Stimulated activated CD4-positive, alpha-beta T cell treated with anti-CD3 and anti-CD28 coated beads, Interleukin-12 subunit alpha, Interleukin-12 subunit beta, amount 100 ng/mL, for 4 hours (primary cell): Measurements from ENCODE around the gene IL9.

Source experiments
- DNase-seq: peaks from one replicate; pipeline ENCODE4 v3.0.0-alpha.2; 2020

Gene IL9

GRCh38 chr5:135890867-135891266, 4.8 kb downstream of the IL9 start:
- DNase-seq: no peak

GRCh38 chr5:135890296-135890695, 5.3 kb downstream of the IL9 start:
- DNase-seq: no peak

- DNase-seq: no peak
These were observed 7.6 kb downstream of the IL9 start for GRCh38 chr5:135887881-135888614.

GRCh38 chr5:135887447-135887864, 8.2 kb downstream of the IL9 start:
- DNase-seq: peak; percentile 46

GRCh38 chr5:135886136-135886535, 9.5 kb downstream of the IL9 start:
- no peak for DNase-seq

- DNase-seq: no peak
These were observed 10.6 kb downstream of the IL9 start for GRCh38 chr5:135885031-135885430.

GRCh38 chr5:135883441-135883840, 12.2 kb downstream of the IL9 start:
- DNase-seq: no peak

GRCh38 chr5:135883026-135883425, 12.6 kb downstream of the IL9 start:
- no peak for DNase-seq

- no peak for DNase-seq
These were observed 13.8 kb downstream of the IL9 start for GRCh38 chr5:135881819-135882218.

GRCh38 chr5:135881244-135881643, 14.4 kb downstream of the IL9 start:
- DNase-seq: no peak

GRCh38 chr5:135880801-135881200, 14.8 kb downstream of the IL9 start:
- DNase-seq: no peak

GRCh38 chr5:135880278-135880677, 15.4 kb downstream of the IL9 start:
- DNase-seq: no peak

- no peak for DNase-seq
These were observed 16.1 kb downstream of the IL9 start for GRCh38 chr5:135879591-135879990.

GRCh38 chr5:135878156-135878620, 17.5 kb downstream of the IL9 start:
- no peak for DNase-seq

GRCh38 chr5:135877570-135878155, 18.0 kb downstream of the IL9 start:
- no peak for DNase-seq

- DNase-seq: no peak
These were observed 19.5 kb downstream of the IL9 start for GRCh38 chr5:135876146-135876545.

GRCh38 chr5:135875567-135875966, 20.1 kb downstream of the IL9 start:
- no peak for DNase-seq

- DNase-seq: no peak
These were observed 21.2 kb downstream of the IL9 start for GRCh38 chr5:135874461-135874860.

- DNase-seq: no peak
These were observed 21.8 kb downstream of the IL9 start for GRCh38 chr5:135873831-135874230.

GRCh38 chr5:135871268-135871915, 24.2 kb downstream of the IL9 start:
- DNase-seq: no peak

- no peak for DNase-seq
These were observed 25.7 kb downstream of the IL9 start for GRCh38 chr5:135869935-135870334.

GRCh38 chr5:135869276-135869675, 26.4 kb downstream of the IL9 start:
- no peak for DNase-seq

- no peak for DNase-seq
These were observed 27.0 kb downstream of the IL9 start for GRCh38 chr5:135868681-135869080.

GRCh38 chr5:135867599-135867998, 28.0 kb downstream of the IL9 start:
- DNase-seq: no peak
